ENCODE results near the gene ZNF775. TPM values are rescaled to one million over a fixed set of nuclear protein-coding genes. Genes with fewer than 3 reads are reported as not detected.

The ZNF775 gene
- total RNA-seq, 1 donor from 2014 or later, result 12.1 TPM

- Mint-ChIP-seq H3K4me1 (ENCODE audit: unreplicated experiment) (peaks cover 21% of the 10 kb centered on the region), H3K27ac (ENCODE audit: unreplicated experiment) (no peak overlapping the region), H3K9me3 (ENCODE audit: unreplicated experiment) (no peaks in the 10 kb centered on the region), H3K4me3 (ENCODE audit: unreplicated experiment) (no peak overlapping the region), H3K27me3 (ENCODE audit: unreplicated experiment) (peaks cover 9% of the 10 kb centered on the region), H3K36me3 (ENCODE audit: low read depth, unreplicated experiment) (no peaks in the 10 kb centered on the region)
- TF ChIP-seq CTCF (IDR thresholded peaks at IDR 0.05; ENCODE audit: unreplicated experiment), result no peak
- no peak for DNase-seq (ENCODE audit: low spot score)
Measured at GRCh38 chr7:150430465-150431085, 51.4 kb downstream of the ZNF775 start.

- H3K27me3 Mint-ChIP-seq (ENCODE audit: unreplicated experiment), result peaks cover 7% of the 10 kb centered on the region
- H3K9me3 Mint-ChIP-seq (ENCODE audit: unreplicated experiment), result no peaks in the 10 kb centered on the region
- H3K27ac Mint-ChIP-seq (ENCODE audit: unreplicated experiment), result no peak overlapping the region
- no peak for DNase-seq (ENCODE audit: low spot score)
- peaks cover 19% of the 10 kb centered on the region for H3K4me1 Mint-ChIP-seq (ENCODE audit: unreplicated experiment)
- H3K4me3 Mint-ChIP-seq (ENCODE audit: unreplicated experiment), result no peak overlapping the region
- no peaks in the 10 kb centered on the region for H3K36me3 Mint-ChIP-seq (ENCODE audit: low read depth, unreplicated experiment)
- TF ChIP-seq CTCF (IDR thresholded peaks at IDR 0.05; ENCODE audit: unreplicated experiment), result no peak
Measured at GRCh38 chr7:150431839-150432658, 52.9 kb downstream of the ZNF775 start.

GRCh38 chr7:150432915-150433892 is 54.1 kb downstream of the ZNF775 start:
- Mint-ChIP-seq H3K4me3 (ENCODE audit: unreplicated experiment) (no peak overlapping the region), H3K27ac (ENCODE audit: unreplicated experiment) (no peak overlapping the region), H3K27me3 (ENCODE audit: unreplicated experiment) (peaks cover 7% of the 10 kb centered on the region), H3K9me3 (ENCODE audit: unreplicated experiment) (no peaks in the 10 kb centered on the region), H3K4me1 (ENCODE audit: unreplicated experiment) (peaks cover 14% of the 10 kb centered on the region), H3K36me3 (ENCODE audit: low read depth, unreplicated experiment) (no peaks in the 10 kb centered on the region)
- DNase-seq (ENCODE audit: low spot score), result no peak
- no peak for TF ChIP-seq CTCF (IDR thresholded peaks at IDR 0.05; ENCODE audit: unreplicated experiment)

GRCh38 chr7:150434240-150434639 is 55.1 kb downstream of the ZNF775 start:
- peaks cover 7% of the 10 kb centered on the region for H3K27me3 Mint-ChIP-seq (ENCODE audit: unreplicated experiment)
- no peak overlapping the region for H3K27ac Mint-ChIP-seq (ENCODE audit: unreplicated experiment)
- no peaks in the 10 kb centered on the region for H3K9me3 Mint-ChIP-seq (ENCODE audit: unreplicated experiment)
- peaks cover 3% of the 10 kb centered on the region for H3K4me1 Mint-ChIP-seq (ENCODE audit: unreplicated experiment)
- no peaks in the 10 kb centered on the region for H3K36me3 Mint-ChIP-seq (ENCODE audit: low read depth, unreplicated experiment)
- DNase-seq (ENCODE audit: low spot score), result no peak
- no peak for TF ChIP-seq CTCF (IDR thresholded peaks at IDR 0.05; ENCODE audit: unreplicated experiment)
- no peak overlapping the region for H3K4me3 Mint-ChIP-seq (ENCODE audit: unreplicated experiment)

Data from endothelial cell (in vitro differentiated cells).